Lower lobe of right lung (tissue), 2 donors: ENCODE results near the gene CRYGA. TPM values are rescaled to one million over a fixed set of nuclear protein-coding genes. Genes with fewer than 3 reads are reported as not detected.
"Not testable (repeated sequence)": the region's sequence is repeated elsewhere in the genome, so short reads cannot be mapped to it uniquely, and the experiment has no call there.

Experiments used
- ATAC-seq, 2 donors: fragments of 200-7000 bp; cut with Tn5 transposase; one replicate each; pipeline ENCODE4 v1.9.1; 2020 to 2022; ENCODE audit warnings: mild to moderate bottlenecking in 2 of 2, moderate library complexity in 2 of 2
- DNase-seq: peaks from one replicate; pipeline ENCODE4 v3.0.0-alpha.2; 2020
- H3K27ac ChIP-seq: fragments of 200-600 bp; one replicate; pipeline ENCODE4 v1.8.0; 2022
- H3K27me3 ChIP-seq: fragments of 200-600 bp; one replicate; pipeline ENCODE4 v1.8.0; 2022; ENCODE audit warnings: low read depth
- H3K36me3 ChIP-seq: fragments of 200-600 bp; one replicate; pipeline ENCODE4 v1.8.0; 2022; ENCODE audit warnings: mild to moderate bottlenecking
- H3K4me1 ChIP-seq: fragments of 200-600 bp; one replicate; pipeline ENCODE4 v1.8.0; 2022
- H3K4me3 ChIP-seq: fragments of 200-600 bp; one replicate; pipeline ENCODE4 v1.8.0; 2022; ENCODE audit warnings: mild to moderate bottlenecking
- H3K9me3 ChIP-seq: fragments of 200-600 bp; one replicate; pipeline ENCODE4 v1.8.0; 2022
- CTCF ChIP-seq: fragments of 200-600 bp; IDR thresholded peaks from one replicate; pipeline ENCODE4 v1.8.0; 2022; ENCODE audit warnings: antibody characterized with exemption, mild to moderate bottlenecking
- intact Hi-C: fragments of 100-400 bp; cut with DNase I; formaldehyde crosslinking; loops from one replicate; pipeline ENCODE4 v1.11.0; 2022
- total RNA-seq: library from RNA; stranded (reverse); fragmentation: NEBNext Ultra II Directional; extraction: Animal tissue kit (Norgen Biotek cat#: 25700); gene quantifications from one replicate; pipeline ENCODE4 v1.2.1, GENCODE V29; 2021
- donor health status: DM: no; HTN: yes; CAD: no; lungs with severe emphysema.

CRYGA gene
- total RNA-seq, 1 donor from 2014 or later: not detected

DNA sequence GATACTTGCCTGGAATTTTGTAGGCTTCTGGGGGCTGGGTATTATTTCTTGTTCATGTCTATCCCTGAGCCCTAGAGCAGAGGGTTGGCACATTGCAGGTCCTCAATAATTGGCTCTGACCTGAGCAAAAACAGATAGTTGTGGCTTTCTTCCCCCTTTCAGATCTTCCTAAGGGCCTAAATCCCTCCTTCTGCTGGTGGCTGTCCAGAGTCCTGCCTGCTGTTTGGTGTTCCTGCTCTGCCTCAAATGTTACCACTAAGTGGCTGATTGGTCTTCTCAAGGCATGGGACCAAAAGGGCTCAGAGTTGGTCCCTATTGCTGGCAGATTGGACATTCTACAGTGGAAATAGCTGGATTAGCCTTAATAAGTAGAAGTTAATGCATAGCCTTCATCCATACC lies 16.4 kb downstream of the CRYGA start:
- ATAC-seq (no peak), DNase-seq (no peak)
- intact Hi-C loops: no loop called here
- no peaks in the 10 kb centered on the region for H3K4me1 ChIP-seq
- H3K36me3 ChIP-seq: no peaks in the 10 kb centered on the region
- H3K27me3 ChIP-seq: no peaks in the 10 kb centered on the region
- no peak overlapping the region for H3K27ac ChIP-seq
- TF ChIP-seq CTCF: no peak
- H3K9me3 ChIP-seq: peaks cover 3% of the 10 kb centered on the region
- no peak overlapping the region for H3K4me3 ChIP-seq

- Histone ChIP-seq H3K9me3 (no peaks in the 10 kb centered on the region), H3K4me1 (no peaks in the 10 kb centered on the region), H3K36me3 (no peaks in the 10 kb centered on the region), H3K27me3 (no peaks in the 10 kb centered on the region), H3K27ac (no peak within 1 kb of the TSS), H3K4me3 (no peak within 1 kb of the TSS)
- intact Hi-C loops: no loop called here
- no peak for ATAC-seq
- DNase-seq: no peak
- TF ChIP-seq CTCF: no peak
Measured at GRCh38 chr2:208146006-208146405, 17.4 kb downstream of the CRYGA start, which contains the start of gene CRYGB. TSS of gene CRYGB (minus strand) at chr2:208146158. CDS start at chr2:208146120, 38 bp downstream.

- no peaks in the 10 kb centered on the region for H3K36me3 ChIP-seq
- H3K27ac ChIP-seq: no peak overlapping the region
- H3K4me1 ChIP-seq: no peaks in the 10 kb centered on the region
- H3K27me3 ChIP-seq: no peaks in the 10 kb centered on the region
- TF ChIP-seq CTCF: no peak
- no peak overlapping the region for H3K4me3 ChIP-seq
- DNase-seq (no peak), ATAC-seq (no peak)
- intact Hi-C loops: no loop called here
- no peaks in the 10 kb centered on the region for H3K9me3 ChIP-seq
Measured at GRCh38 chr2:208142925-208143799, 20.2 kb downstream of the CRYGA start.

GRCh38 chr2:208142240-208142924 lies 21.0 kb downstream of the CRYGA start:
- H3K4me3 ChIP-seq: no peak overlapping the region
- intact Hi-C loops: no loop called here
- no peak overlapping the region for H3K27ac ChIP-seq
- H3K4me1 ChIP-seq: no peaks in the 10 kb centered on the region
- no peaks in the 10 kb centered on the region for H3K27me3 ChIP-seq
- no peaks in the 10 kb centered on the region for H3K36me3 ChIP-seq
- ATAC-seq (no peak), DNase-seq (no peak)
- H3K9me3 ChIP-seq: no peaks in the 10 kb centered on the region
- no peak for TF ChIP-seq CTCF

- intact Hi-C loops: no loop called here
- Histone ChIP-seq H3K4me1 (no peaks in the 10 kb centered on the region), H3K36me3 (no peaks in the 10 kb centered on the region), H3K4me3 (no peak overlapping the region), H3K27me3 (no peaks in the 10 kb centered on the region), H3K9me3 (no peaks in the 10 kb centered on the region), H3K27ac (no peak overlapping the region)
- no peak for ATAC-seq
- TF ChIP-seq CTCF: no peak
- DNase-seq: no peak
Measured at GRCh38 chr2:208139447-208139846, 23.9 kb downstream of the CRYGA start.

DNA sequence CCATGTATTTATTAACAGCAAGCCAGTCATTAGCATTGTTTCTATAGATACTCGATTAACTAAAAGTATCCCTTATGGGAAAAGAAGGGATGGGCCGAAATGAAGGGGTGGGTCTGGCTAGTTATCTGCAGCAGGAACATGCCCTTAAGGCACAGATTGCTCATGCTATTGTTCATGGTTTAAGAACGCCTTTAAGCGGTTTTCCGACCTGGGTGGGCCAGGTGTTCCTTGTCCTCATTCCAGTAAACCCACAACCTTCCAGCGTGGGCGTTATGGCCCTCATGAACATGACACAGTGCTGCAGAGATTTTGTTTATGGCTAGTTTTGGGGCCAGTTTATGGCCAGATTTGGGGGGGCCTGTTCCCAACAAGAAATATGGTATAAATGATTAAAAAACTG lies 25.1 kb downstream of the CRYGA start:
- H3K4me1 ChIP-seq, H3K27ac ChIP-seq, ATAC-seq, H3K9me3 ChIP-seq, H3K27me3 ChIP-seq, DNase-seq, H3K36me3 ChIP-seq, intact Hi-C loops, H3K4me3 ChIP-seq: not testable (repeated sequence)
